Measurements from ENCODE around the gene CT45A5.
"Not testable (repeated sequence)": the region's sequence is repeated elsewhere in the genome, so short reads cannot be mapped to it uniquely, and the experiment has no call there.

GRCh38 chrX:135785403-135785802 is at the start of gene CT45A5:
- not testable (repeated sequence) for TF ChIP-seq CTCF, POLR2A (IDR thresholded peaks at IDR 0.05)
